ENCODE measurements around the gene NEDD4L. TPM values are rescaled to one million over a fixed set of nuclear protein-coding genes. Genes with fewer than 3 reads are reported as not detected.

Gene NEDD4L
- total and polyA plus RNA-seq, 7 donors, result 52.0 to 104 (median 57.4) TPM

DNA sequence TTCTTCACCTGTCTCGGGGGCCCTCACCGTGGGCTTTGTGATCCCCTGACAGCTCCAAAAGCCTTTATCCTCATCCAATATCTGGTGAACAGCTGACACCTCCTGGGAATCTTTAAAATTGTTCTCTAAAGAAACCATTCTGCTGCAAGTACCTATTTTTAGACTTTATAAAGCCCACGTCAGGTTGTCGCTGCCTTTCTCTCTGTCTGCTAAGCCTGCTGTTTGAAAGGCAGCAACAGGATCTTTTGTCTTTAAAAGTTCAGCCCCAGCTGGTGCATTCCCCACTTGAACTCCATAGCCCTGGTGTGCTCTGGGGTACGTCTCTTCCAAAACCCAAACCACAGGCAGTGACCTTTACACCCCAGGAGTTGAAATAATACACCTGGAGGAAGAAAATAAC is 145.0 kb downstream of the NEDD4L start:
- TF ChIP-seq EP300 (IDR thresholded peaks at IDR 0.05) (no peak), POLR2AphosphoS5 (IDR thresholded peaks at IDR 0.05) (no peak), POLR2A (IDR thresholded peaks at IDR 0.05) (no peak)
- TF ChIP-seq, protein P1, sequence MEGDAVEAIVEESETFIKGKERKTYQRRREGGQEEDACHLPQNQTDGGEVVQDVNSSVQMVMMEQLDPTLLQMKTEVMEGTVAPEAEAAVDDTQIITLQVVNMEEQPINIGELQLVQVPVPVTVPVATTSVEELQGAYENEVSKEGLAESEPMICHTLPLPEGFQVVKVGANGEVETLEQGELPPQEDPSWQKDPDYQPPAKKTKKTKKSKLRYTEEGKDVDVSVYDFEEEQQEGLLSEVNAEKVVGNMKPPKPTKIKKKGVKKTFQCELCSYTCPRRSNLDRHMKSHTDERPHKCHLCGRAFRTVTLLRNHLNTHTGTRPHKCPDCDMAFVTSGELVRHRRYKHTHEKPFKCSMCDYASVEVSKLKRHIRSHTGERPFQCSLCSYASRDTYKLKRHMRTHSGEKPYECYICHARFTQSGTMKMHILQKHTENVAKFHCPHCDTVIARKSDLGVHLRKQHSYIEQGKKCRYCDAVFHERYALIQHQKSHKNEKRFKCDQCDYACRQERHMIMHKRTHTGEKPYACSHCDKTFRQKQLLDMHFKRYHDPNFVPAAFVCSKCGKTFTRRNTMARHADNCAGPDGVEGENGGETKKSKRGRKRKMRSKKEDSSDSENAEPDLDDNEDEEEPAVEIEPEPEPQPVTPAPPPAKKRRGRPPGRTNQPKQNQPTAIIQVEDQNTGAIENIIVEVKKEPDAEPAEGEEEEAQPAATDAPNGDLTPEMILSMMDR (IDR thresholded peaks at IDR 0.05), result no peak
- Histone ChIP-seq H3K27me3 (no peaks in the 10 kb centered on the region), H3K4me1 (peaks cover 0 to 38% (median 26%) of the 10 kb centered on the region in 4 donors), H3K27ac (peak overlapping the region; percentile 23 to 77 (median 52)), H3K4me3 (no peak overlapping the region), H3K9me3 (no peaks in the 10 kb centered on the region), H3K36me3 (no peaks in the 10 kb centered on the region)
- no peak for DNase-seq
- WGBS, 2 donors, result 75 to 86% methylated on average over 5 of the region's 5 CpGs
- intact Hi-C loops (cut with DNase I), result loop anchor here (10.0 kb wide), 1 partner anchor 486 kb away; the partner anchor contains the start of gene MALT1

DNA sequence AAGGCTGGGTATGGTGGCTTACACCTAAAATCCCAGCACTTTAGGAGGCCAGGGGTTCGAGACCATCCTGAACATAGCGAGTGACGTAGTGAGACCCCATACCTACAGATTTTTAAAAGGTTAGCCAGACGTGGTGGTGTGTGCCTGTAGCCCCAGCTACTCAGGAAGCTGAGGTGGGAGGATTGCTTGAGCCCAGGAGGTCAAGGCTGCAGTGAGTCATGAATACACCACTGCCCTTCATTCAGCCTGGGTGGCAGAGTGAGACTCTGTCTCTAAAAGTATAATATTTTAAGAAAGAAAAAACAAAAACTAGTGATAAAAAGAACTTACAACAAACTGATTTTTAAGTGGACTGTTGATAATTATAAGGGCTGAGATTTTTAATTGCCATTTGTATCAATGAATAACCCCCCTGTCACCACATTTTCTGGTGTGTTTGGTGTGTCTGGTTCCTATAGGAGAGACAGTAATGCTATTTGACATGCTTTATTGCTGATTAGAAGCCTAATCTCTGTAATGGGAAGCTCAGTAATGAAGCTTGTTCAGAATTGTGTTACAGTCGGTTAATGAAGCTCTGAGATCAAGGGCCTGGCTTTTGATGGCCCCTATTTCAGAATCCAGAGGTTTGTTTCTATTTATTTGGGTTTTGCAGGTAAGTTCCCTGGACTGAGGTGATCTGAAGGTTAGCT is 147.0 kb downstream of the NEDD4L start:
- intact Hi-C loops (cut with DNase I), result loop anchor here (5.0 kb wide), 1 partner anchor 201 kb away; no protein-coding TSS in a partner anchor
- no peak for DNase-seq
- Histone ChIP-seq H3K4me1 (peaks cover 0 to 34% (median 24%) of the 10 kb centered on the region in 4 donors), H3K27me3 (no peaks in the 10 kb centered on the region), H3K4me3 (no peak overlapping the region), H3K27ac (no peak overlapping the region), H3K9me3 (no peaks in the 10 kb centered on the region), H3K36me3 (no peaks in the 10 kb centered on the region)
- TF ChIP-seq POLR2AphosphoS5 (IDR thresholded peaks at IDR 0.05), result no peak
- TF ChIP-seq, protein P1 (IDR thresholded peaks at IDR 0.05), result no peak
- no peak for TF ChIP-seq EP300 (IDR thresholded peaks at IDR 0.05)
- no peak for TF ChIP-seq POLR2A (IDR thresholded peaks at IDR 0.05)
- WGBS, 2 donors, result 80 to 87% methylated on average over 5 of the region's 5 CpGs

DNA sequence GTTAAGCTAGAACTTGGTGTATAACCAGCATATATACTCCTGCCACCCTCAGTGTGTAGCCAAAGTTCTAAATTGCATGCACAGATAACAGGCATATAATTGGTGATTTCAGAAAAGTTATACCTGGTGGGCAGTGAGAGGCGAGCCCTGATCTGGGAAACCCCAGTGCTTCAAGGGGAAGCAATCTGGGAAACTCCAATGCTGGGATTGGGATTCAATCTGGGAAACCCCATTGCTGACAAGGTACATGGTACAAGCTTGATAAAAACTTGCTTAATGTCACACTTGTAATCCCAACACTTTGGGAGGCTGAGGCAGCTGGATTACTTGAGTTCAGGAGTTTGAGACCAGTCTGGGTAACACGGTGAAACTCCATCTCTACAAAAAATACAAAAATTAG is 147.6 kb downstream of the NEDD4L start:
- Histone ChIP-seq H3K9me3 (no peaks in the 10 kb centered on the region), H3K27ac (no peak overlapping the region), H3K4me1 (peaks cover 0 to 28% (median 19%) of the 10 kb centered on the region in 4 donors), H3K36me3 (no peaks in the 10 kb centered on the region), H3K27me3 (no peaks in the 10 kb centered on the region), H3K4me3 (no peak overlapping the region)
- DNase-seq, result no peak
- TF ChIP-seq POLR2A (IDR thresholded peaks at IDR 0.05), result no peak
- TF ChIP-seq, protein P1 (IDR thresholded peaks at IDR 0.05), result no peak
- TF ChIP-seq EP300 (IDR thresholded peaks at IDR 0.05), result no peak
- no peak for TF ChIP-seq POLR2AphosphoS5 (IDR thresholded peaks at IDR 0.05)
- WGBS, 2 donors, result 94 to 96% methylated on average over 2 of the region's 2 CpGs
- intact Hi-C loops (cut with DNase I), result loop anchor here (2.0 to 5.0 kb wide), 2 partner anchors 129 to 201 kb away; no protein-coding TSS in a partner anchor

DNA sequence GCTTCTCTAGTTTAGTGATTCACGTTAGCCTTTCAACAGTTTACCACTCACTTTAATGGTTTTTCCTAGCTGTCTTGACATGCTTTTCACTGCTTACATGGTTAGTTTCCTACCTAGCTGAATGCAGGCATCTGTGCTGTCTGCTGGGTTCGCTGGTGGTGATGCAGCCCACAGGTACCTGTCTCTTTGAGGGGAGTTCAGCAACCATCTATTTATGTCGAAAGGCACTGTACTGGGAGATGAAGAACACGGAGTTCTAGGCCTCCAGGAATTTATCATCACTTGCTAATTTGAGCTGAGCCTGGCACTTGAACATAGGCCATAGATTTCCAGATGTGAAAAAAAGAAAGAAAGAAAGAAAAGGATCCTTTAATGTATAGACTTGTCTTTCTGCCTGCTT is 148.5 kb downstream of the NEDD4L start:
- intact Hi-C loops (cut with DNase I), result loop anchor here (2.0 to 5.0 kb wide), 2 partner anchors 128 to 200 kb away; no protein-coding TSS in a partner anchor
- 90 to 93% methylated on average over 4 of the region's 4 CpGs for WGBS, 2 donors
- Histone ChIP-seq H3K9me3 (no peaks in the 10 kb centered on the region), H3K27me3 (no peaks in the 10 kb centered on the region), H3K36me3 (no peaks in the 10 kb centered on the region), H3K27ac (no peak overlapping the region), H3K4me3 (no peak overlapping the region), H3K4me1 (peaks cover 0 to 25% (median 18%) of the 10 kb centered on the region in 4 donors)
- no peak for DNase-seq
- TF ChIP-seq, protein P1 (IDR thresholded peaks at IDR 0.05), result no peak
- peak in 1 of 4 donors; percentile 49 for TF ChIP-seq EP300 (IDR thresholded peaks at IDR 0.05)

Measured in sigmoid colon (tissue), 7 donors.